ENCODE measurements around the gene CRTAP. TPM values are rescaled to one million over a fixed set of nuclear protein-coding genes. Genes with fewer than 3 reads are reported as not detected.

Gene CRTAP
- total and polyA plus RNA-seq, 3 donors from 2014 or later: 70.2 to 151 (median 123) TPM

DNA sequence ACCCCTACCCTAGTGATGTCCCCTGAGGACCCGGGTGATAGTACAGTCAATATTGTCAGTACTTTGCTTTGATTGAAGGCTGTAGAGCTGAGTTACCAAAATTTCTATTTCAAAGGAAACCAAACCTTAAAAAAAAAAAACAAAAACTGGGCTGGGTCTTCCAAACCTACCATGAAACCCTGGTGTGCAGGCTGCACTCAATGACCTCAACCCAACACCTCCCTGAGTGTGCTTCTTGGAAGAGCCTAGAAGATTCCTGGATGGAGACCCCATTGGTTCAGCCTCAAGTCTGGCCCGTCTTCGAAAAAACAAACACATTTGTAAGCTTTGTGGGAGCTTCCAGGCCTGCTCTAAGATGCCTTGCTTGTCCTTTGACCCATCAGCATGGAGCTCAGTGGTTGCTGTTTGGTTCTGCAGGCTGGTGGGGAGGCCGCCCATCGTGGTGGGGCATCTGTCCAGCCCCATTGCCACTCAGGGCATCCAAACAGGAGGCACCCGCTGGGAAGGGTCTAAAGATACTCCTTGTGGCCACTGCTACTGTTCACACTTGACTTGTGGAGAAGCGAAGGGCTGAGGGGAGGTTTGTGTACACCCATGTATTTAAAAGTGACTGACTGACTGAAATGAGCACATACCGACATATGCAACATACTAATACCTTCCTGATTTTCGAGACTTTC, 32.2 kb downstream of the CRTAP start:
- Histone ChIP-seq H3K27ac (no peak overlapping the region), H3K9me3 (no peaks in the 10 kb centered on the region), H3K27me3 (no peaks in the 10 kb centered on the region), H3K36me3 (ENCODE audit: low read depth, missing control alignments) (no peaks in the 10 kb centered on the region), H3K4me1 (peaks cover 6% of the 10 kb centered on the region), H3K4me3 (no peak overlapping the region)
- TF ChIP-seq POLR2A (IDR thresholded peaks at IDR 0.05): no peak
- TF ChIP-seq, protein P1, sequence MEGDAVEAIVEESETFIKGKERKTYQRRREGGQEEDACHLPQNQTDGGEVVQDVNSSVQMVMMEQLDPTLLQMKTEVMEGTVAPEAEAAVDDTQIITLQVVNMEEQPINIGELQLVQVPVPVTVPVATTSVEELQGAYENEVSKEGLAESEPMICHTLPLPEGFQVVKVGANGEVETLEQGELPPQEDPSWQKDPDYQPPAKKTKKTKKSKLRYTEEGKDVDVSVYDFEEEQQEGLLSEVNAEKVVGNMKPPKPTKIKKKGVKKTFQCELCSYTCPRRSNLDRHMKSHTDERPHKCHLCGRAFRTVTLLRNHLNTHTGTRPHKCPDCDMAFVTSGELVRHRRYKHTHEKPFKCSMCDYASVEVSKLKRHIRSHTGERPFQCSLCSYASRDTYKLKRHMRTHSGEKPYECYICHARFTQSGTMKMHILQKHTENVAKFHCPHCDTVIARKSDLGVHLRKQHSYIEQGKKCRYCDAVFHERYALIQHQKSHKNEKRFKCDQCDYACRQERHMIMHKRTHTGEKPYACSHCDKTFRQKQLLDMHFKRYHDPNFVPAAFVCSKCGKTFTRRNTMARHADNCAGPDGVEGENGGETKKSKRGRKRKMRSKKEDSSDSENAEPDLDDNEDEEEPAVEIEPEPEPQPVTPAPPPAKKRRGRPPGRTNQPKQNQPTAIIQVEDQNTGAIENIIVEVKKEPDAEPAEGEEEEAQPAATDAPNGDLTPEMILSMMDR (IDR thresholded peaks at IDR 0.05): no peak
- intact Hi-C loops (cut with DNase I; ENCODE audit: low total_unique reads): no loop called here
- no peak for DNase-seq
- WGBS, 2 donors: 86 to 87% methylated on average over 6 to 9 of the region's 9 CpGs

DNA sequence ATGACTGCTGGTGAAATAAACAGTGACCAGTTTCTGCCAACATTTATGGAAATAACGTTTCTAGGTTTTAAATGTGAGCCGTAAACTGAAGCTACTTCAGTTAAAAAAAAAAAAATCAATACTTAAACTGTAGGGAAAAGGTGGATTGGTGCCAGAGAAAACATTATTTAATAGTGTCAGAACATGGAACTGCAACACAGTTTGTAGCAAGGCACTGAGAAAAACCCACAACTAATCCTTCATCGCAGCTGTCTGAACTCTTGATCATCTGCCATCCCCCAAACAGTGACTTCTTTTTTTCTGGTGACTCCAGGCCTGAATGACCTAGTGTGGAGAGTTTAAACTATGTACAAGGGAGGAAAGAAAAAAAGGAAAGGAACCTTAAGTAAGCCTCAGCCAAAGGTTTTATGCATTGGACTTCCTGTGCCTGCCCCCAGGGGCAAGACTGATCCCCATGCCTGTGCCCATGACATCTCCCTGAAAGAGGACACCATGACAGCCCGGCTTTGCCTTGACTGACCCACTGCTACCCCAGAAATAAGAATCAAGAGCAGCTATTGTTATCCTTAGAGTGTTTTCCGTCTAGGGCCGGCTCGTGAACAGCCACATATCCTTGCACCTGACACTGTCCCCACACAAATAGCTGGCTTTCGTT, 33.1 kb downstream of the CRTAP start:
- TF ChIP-seq POLR2A (IDR thresholded peaks at IDR 0.05): no peak
- TF ChIP-seq, protein P1 (IDR thresholded peaks at IDR 0.05): peak in 1 of 3 experiments; percentile 8
- Histone ChIP-seq H3K27me3 (no peaks in the 10 kb centered on the region), H3K4me3 (no peak overlapping the region), H3K36me3 (ENCODE audit: low read depth, missing control alignments) (no peaks in the 10 kb centered on the region), H3K4me1 (peaks cover 6% of the 10 kb centered on the region), H3K9me3 (no peaks in the 10 kb centered on the region), H3K27ac (no peak overlapping the region)
- intact Hi-C loops (cut with DNase I; ENCODE audit: low total_unique reads): no loop called here
- no peak for DNase-seq
- 55 to 67% methylated on average over 8 of the region's 8 CpGs for WGBS, 2 donors

DNA sequence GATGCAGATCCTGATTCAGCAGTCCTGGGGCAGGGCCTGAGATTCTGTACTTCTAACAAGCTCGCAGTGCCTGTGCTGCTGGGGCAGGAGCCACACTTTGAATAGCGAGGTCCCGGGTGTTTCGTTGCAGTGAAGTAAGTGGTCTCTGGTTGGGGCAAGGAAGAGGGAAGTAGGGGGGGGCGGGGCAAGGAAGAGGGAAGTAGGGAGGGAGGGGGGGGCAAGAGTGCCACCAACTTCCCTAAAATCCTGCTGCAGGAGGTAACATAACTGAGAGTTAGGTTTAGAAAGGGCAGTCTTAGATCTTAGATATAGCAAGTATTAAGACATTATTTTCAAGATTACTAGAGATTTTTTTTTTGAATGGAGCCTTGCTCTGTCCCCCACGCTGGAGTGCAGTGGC, 35.5 kb downstream of the CRTAP start:
- peaks cover 6% of the 10 kb centered on the region for H3K4me1 ChIP-seq
- H3K27me3 ChIP-seq: no peaks in the 10 kb centered on the region
- H3K27ac ChIP-seq: no peak overlapping the region
- DNase-seq: no peak
- TF ChIP-seq, protein P1 (IDR thresholded peaks at IDR 0.05): no peak
- no peak for TF ChIP-seq POLR2A (IDR thresholded peaks at IDR 0.05)
- no peak overlapping the region for H3K4me3 ChIP-seq
- H3K9me3 ChIP-seq: no peaks in the 10 kb centered on the region
- WGBS, 2 donors: 77 to 94% methylated on average over 5 of the region's 6 CpGs
- intact Hi-C loops (cut with DNase I; ENCODE audit: low total_unique reads): no loop called here
- no peaks in the 10 kb centered on the region for H3K36me3 ChIP-seq (ENCODE audit: low read depth, missing control alignments)

DNA sequence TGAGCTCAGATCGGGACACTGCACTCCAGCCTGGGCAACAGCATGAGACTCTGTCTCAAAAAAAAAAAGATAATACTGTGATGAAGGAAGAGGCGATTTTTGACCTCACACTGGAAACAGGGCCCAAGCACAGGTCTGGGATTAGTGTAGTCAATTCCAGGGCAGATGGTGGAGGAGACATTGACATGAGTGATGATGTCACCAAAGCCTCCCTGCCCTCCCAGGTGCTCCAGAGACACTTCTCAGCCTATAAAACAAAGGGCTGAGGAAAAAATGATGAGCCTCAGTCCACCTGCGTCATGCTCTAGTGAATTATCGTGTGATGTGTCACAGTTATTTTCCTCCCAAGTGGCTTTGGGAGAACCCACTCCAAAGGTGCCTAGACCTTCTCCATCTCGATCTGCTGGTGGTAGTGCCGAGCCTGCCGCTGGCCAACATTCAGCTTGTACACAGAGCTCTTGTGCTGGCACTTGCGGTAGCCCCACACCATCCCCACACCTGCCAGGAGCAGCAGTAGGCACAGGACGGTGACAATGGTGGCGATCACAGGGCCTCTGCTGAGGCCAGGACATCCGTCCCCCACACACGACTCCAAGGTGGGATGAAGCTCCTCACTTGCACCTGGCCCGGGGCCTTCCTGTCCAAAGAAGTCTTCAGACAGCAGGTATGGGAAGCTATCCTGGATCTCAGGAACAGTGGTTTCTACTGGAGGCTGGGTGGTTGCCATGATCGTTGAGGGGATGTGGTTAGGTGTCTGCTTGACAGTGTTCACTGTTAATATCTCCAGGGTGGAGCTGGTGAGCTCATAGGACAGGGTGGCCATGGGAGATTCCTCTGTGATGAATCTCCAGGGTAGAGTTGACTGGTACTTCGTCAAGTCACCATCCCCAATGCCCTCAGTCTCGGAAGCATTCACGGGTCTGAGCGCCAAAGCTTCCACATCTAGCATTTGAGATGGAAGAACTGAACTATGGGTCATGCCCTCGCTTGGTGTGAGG, 38.8 kb downstream of the CRTAP start:
- H3K27ac ChIP-seq: no peak overlapping the region
- no peak for DNase-seq
- H3K27me3 ChIP-seq: no peaks in the 10 kb centered on the region
- intact Hi-C loops (cut with DNase I; ENCODE audit: low total_unique reads): no loop called here
- no peak overlapping the region for H3K4me3 ChIP-seq
- TF ChIP-seq, protein P1 (IDR thresholded peaks at IDR 0.05): no peak
- TF ChIP-seq POLR2A (IDR thresholded peaks at IDR 0.05): no peak
- H3K4me1 ChIP-seq: no peaks in the 10 kb centered on the region
- H3K9me3 ChIP-seq: no peaks in the 10 kb centered on the region
- no peaks in the 10 kb centered on the region for H3K36me3 ChIP-seq (ENCODE audit: low read depth, missing control alignments)
- 94 to 96% methylated on average over 9 to 17 of the region's 19 CpGs for WGBS, 2 donors

Measured in testis (tissue), 3 donors.